HEK293 (cell line): Measurements from ENCODE around the gene MYMK.

ENCODE experiments used
- CTCF ChIA-PET: fragments of 350-600 bp; formaldehyde crosslinking; extraction: SDS; loops from one replicate; lab custom pipeline; 2021; ENCODE audit warnings: antibody characterized with exemption; lab: Yijun Ruan, JAX
- POLR2A ChIA-PET: fragments of 300-600 bp; formaldehyde crosslinking; extraction: SDS; loops from one replicate; lab custom pipeline; 2020; ENCODE audit warnings: antibody characterized with exemption, inconsistent platforms; lab: Yijun Ruan, JAX
- H3K27ac ChIP-seq: fragments of 200-500 bp; sonication (Bioruptor generic); 2 replicates; pipeline ENCODE4 v1.5.1; 2014; ENCODE audit warnings: low read depth, low read length, control low read depth, inconsistent platforms; ENCODE audit errors: extremely low read depth
- H3K36me3 ChIP-seq, 2 experiments: fragments of 200-500 bp in 1 of 2; sonication (Bioruptor generic) in 1 of 2; 1 replicate in 1 of 2; 2 replicates in 1 of 2; pipeline ENCODE4 v1.5.1; 2014 to 2017; ENCODE audit warnings: inconsistent platforms in 2 of 2, low read length in 2 of 2; ENCODE audit not compliant: control insufficient read depth in 2 of 2, insufficient read depth in 1 of 2
- H3K4me1 ChIP-seq: fragments of 200-500 bp; sonication (Bioruptor generic); 2 replicates; pipeline ENCODE4 v1.5.1; 2014; ENCODE audit warnings: mild to moderate bottlenecking, low read length, inconsistent platforms; ENCODE audit not compliant: control insufficient read depth, insufficient read depth
- H3K4me3 ChIP-seq: 2 replicates; pipeline ENCODE4 v1.5.1; 2011; ENCODE audit warnings: low read depth, mild to moderate bottlenecking, control low read depth, low read length, moderate library complexity
- H3K9me3 ChIP-seq: fragments of 200-500 bp; sonication (Bioruptor generic); 2 replicates; pipeline ENCODE4 v1.5.1; 2014; ENCODE audit warnings: low read depth, low read length, inconsistent platforms; ENCODE audit not compliant: control insufficient read depth, insufficient read depth
- BCL11A ChIP-seq: fragments of 450-650 bp; formaldehyde crosslinking; IDR thresholded peaks from 2 replicates; pipeline ENCODE4 v1.5.1; 2016; ENCODE audit warnings: low read depth, missing biosample characterization, missing genetic modification characterization
- BCL6B ChIP-seq: fragments of 450-650 bp; formaldehyde crosslinking; IDR thresholded peaks from 2 replicates; pipeline ENCODE4 v1.5.1; 2017; ENCODE audit warnings: missing biosample characterization, missing genetic modification characterization
- GLIS2 ChIP-seq: fragments of 450-650 bp; formaldehyde crosslinking; IDR thresholded peaks from 2 replicates; pipeline ENCODE4 v1.5.1; 2016; ENCODE audit warnings: missing biosample characterization, missing genetic modification characterization
- HIC1 ChIP-seq: fragments of 450-650 bp; formaldehyde crosslinking; IDR thresholded peaks from 2 replicates; pipeline ENCODE4 v1.5.1; 2016; ENCODE audit warnings: missing biosample characterization, missing genetic modification characterization
- KLF10 ChIP-seq: fragments of 450-650 bp; IDR thresholded peaks from 2 replicates; pipeline ENCODE4 v1.5.1; 2018; ENCODE audit warnings: missing biosample characterization, mild to moderate bottlenecking, missing genetic modification characterization
- REPIN1 ChIP-seq: fragments of 450-650 bp; formaldehyde crosslinking; IDR thresholded peaks from 2 replicates; pipeline ENCODE4 v1.5.1; 2017; ENCODE audit warnings: missing biosample characterization, missing genetic modification characterization, low read depth
- TRIM28 ChIP-seq: IDR thresholded peaks from 2 replicates; pipeline ENCODE4 v1.6.1; 2011; ENCODE audit warnings: low read length, control low read depth, borderline replicate concordance
- YY2 ChIP-seq: fragments of 450-650 bp; formaldehyde crosslinking; IDR thresholded peaks from 2 replicates; pipeline ENCODE4 v1.5.1; 2016; ENCODE audit warnings: missing biosample characterization, missing genetic modification characterization
- ZBTB11 ChIP-seq: fragments of 450-650 bp; formaldehyde crosslinking; conservative IDR thresholded peaks from 2 replicates; pipeline ENCODE4 v1.5.1; 2016; ENCODE audit warnings: low read depth, missing biosample characterization, missing genetic modification characterization
- ZFP69B ChIP-seq: fragments of 450-650 bp; formaldehyde crosslinking; IDR thresholded peaks from 2 replicates; pipeline ENCODE4 v1.5.1; 2016; ENCODE audit warnings: missing biosample characterization, missing genetic modification characterization
- ZNF121 ChIP-seq: fragments of 450-650 bp; formaldehyde crosslinking; IDR thresholded peaks from 2 replicates; pipeline ENCODE4 v1.5.1; 2016; ENCODE audit warnings: missing biosample characterization, missing genetic modification characterization
- ZNF133 ChIP-seq: fragments of 450-650 bp; formaldehyde crosslinking; IDR thresholded peaks from 2 replicates; pipeline ENCODE4 v1.5.1; 2016; ENCODE audit warnings: missing biosample characterization, missing genetic modification characterization
- ZNF248 ChIP-seq: fragments of 450-650 bp; formaldehyde crosslinking; IDR thresholded peaks from 2 replicates; pipeline ENCODE4 v1.5.1; 2017; ENCODE audit warnings: missing biosample characterization, missing genetic modification characterization
- ZNF302 ChIP-seq: fragments of 450-650 bp; formaldehyde crosslinking; IDR thresholded peaks from 2 replicates; pipeline ENCODE4 v1.5.1; 2016; ENCODE audit warnings: missing biosample characterization, missing genetic modification characterization, low read depth
- ZNF48 ChIP-seq: fragments of 450-650 bp; formaldehyde crosslinking; IDR thresholded peaks from 2 replicates; pipeline ENCODE4 v1.5.1; 2016; ENCODE audit warnings: missing biosample characterization, missing genetic modification characterization
- ZNF510 ChIP-seq: fragments of 450-650 bp; formaldehyde crosslinking; IDR thresholded peaks from 2 replicates; pipeline ENCODE4 v1.5.1; 2018; ENCODE audit warnings: mild to moderate bottlenecking, missing genetic modification characterization, missing biosample characterization; ENCODE audit not compliant: insufficient replicate concordance
- ZNF777 ChIP-seq: fragments of 450-650 bp; formaldehyde crosslinking; IDR thresholded peaks from 2 replicates; pipeline ENCODE4 v1.5.1; 2017; ENCODE audit warnings: missing biosample characterization, missing genetic modification characterization, borderline replicate concordance

Gene MYMK

DNA sequence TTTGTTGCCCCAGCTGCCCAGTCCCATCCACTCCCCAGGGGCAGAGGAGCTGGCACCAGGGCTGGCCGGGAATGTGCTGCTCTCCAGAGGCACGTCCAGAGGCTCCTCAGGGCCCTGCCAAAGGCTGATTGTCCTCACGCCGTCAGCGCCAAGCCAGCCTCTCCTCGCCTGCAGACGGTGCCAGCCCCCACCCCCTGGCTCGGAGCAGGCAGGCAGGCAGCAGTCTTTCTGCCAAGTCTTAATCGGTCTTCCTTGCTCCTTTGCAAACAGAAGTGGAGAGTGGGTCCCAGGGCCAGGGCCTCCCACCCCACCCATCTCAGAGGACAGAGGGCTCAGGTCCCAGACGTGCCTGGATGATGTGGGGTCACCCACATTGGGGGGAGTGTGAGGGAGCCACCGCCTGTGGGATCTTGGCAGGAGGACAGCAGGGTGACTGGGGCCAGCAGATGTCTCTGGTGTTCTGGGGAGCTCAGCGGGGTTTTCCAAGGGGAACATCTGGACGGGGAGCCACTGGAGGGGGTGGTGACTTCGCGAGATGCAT is 48.1 kb upstream of the MYMK start:
- POLR2A ChIA-PET = interaction anchor here (0.6 kb wide), 1 partner anchor 75 kb away, joined by 3 read pairs; no protein-coding TSS in a partner anchor
- Histone ChIP-seq H3K4me3 (no peak overlapping the region), H3K36me3 (no peaks in the 10 kb centered on the region), H3K4me1 (no peaks in the 10 kb centered on the region), H3K9me3 (no peaks in the 10 kb centered on the region), H3K27ac (no peak overlapping the region)
- TF ChIP-seq ZNF510 (no peak), GLIS2 (peak; percentile 10; the same call in 1 of the 2 replicates)
- CTCF ChIA-PET = interaction anchor here (0.6 to 1.2 kb wide), 2 partner anchors 15 to 376 kb away, joined by 3 read pairs; no protein-coding TSS in a partner anchor

GRCh38 chr9:133571896-133572595 is 47.3 kb upstream of the MYMK start:
- POLR2A ChIA-PET = interaction anchor here (0.6 kb wide), 1 partner anchor 75 kb away, joined by 3 read pairs; no protein-coding TSS in a partner anchor
- Histone ChIP-seq H3K9me3 (no peaks in the 10 kb centered on the region), H3K4me1 (no peaks in the 10 kb centered on the region), H3K36me3 (no peaks in the 10 kb centered on the region), H3K27ac (no peak overlapping the region), H3K4me3 (no peak overlapping the region)
- TF ChIP-seq ZNF248 (tag by site-specific recombination) (no peak), BCL6B (no peak), REPIN1 (tag by site-specific recombination) (no peak), ZNF777 (no peak), ZBTB11 (no peak), HIC1 (tag by site-specific recombination) (no peak), YY2 (no peak), ZFP69B (tag by site-specific recombination) (no peak), ZNF133 (no peak), ZNF302 (tag by site-specific recombination) (no peak), TRIM28 (no peak), ZNF121 (tag by site-specific recombination) (no peak), KLF10 (tag by site-specific recombination) (no peak), ZNF48 (tag by site-specific recombination) (no peak), BCL11A (no peak)
- CTCF ChIA-PET = interaction anchor here (0.7 to 1.2 kb wide), 2 partner anchors 15 to 246 kb away, joined by 3 read pairs; no protein-coding TSS in a partner anchor
